H9 (cell line): ENCODE measurements around the gene ABHD16A. TPM values are rescaled to one million over a fixed set of nuclear protein-coding genes. Genes with fewer than 3 reads are reported as not detected.

Source experiments
- DNase-seq: peaks from one replicate; pipeline ENCODE4 v3.0.0-alpha.2; 2017
- H2AFZ ChIP-seq: one replicate; pipeline ENCODE4 v1.6.1; 2013; ENCODE audit warnings: mild to moderate bottlenecking, low read length, control low read depth, moderate library complexity
- H2AK5ac ChIP-seq: 2 replicates; pipeline ENCODE4 v1.6.1; 2013; ENCODE audit warnings: low read length, control low read depth, mixed read lengths; ENCODE audit not compliant: insufficient read length
- H2BK120ac ChIP-seq: one replicate; pipeline ENCODE4 v1.6.1; 2013; ENCODE audit warnings: low read depth, mild to moderate bottlenecking, low read length, control low read depth, inconsistent platforms; ENCODE audit not compliant: poor library complexity, severe bottlenecking
- H2BK12ac ChIP-seq: 2 replicates; pipeline ENCODE4 v1.6.1; 2013; ENCODE audit warnings: low read length, control low read depth, mixed read lengths, low read depth; ENCODE audit not compliant: insufficient read length
- H2BK15ac ChIP-seq: 2 replicates; pipeline ENCODE4 v1.6.1; 2013; ENCODE audit warnings: low read depth, low read length, control low read depth
- H2BK20ac ChIP-seq: one replicate; pipeline ENCODE4 v1.6.1; 2013; ENCODE audit warnings: low read depth, mild to moderate bottlenecking, low read length, control low read depth, inconsistent platforms; ENCODE audit not compliant: poor library complexity, severe bottlenecking
- H2BK5ac ChIP-seq: 2 replicates; pipeline ENCODE4 v1.6.1; 2013; ENCODE audit warnings: low read length, control low read depth, mixed read lengths; ENCODE audit not compliant: insufficient read length
- H3K14ac ChIP-seq: 2 replicates; pipeline ENCODE4 v1.6.1; 2013; ENCODE audit warnings: low read length, control low read depth; ENCODE audit not compliant: insufficient read depth
- H3K18ac ChIP-seq: 2 replicates; pipeline ENCODE4 v1.6.1; 2013; ENCODE audit warnings: low read depth, mild to moderate bottlenecking, mixed read lengths, low read length, control low read depth; ENCODE audit not compliant: insufficient read length
- H3K23ac ChIP-seq: 2 replicates; pipeline ENCODE4 v1.6.1; 2013; ENCODE audit warnings: low read length, control low read depth, mixed read lengths, low read depth; ENCODE audit not compliant: insufficient read length
- H3K23me2 ChIP-seq: 2 replicates; pipeline ENCODE4 v1.6.1; 2013; ENCODE audit warnings: low read depth, mild to moderate bottlenecking, mixed read lengths, low read length, control low read depth; ENCODE audit not compliant: insufficient read length, poor library complexity, severe bottlenecking
- H3K27ac ChIP-seq: 2 replicates; pipeline ENCODE4 v1.5.1; 2013; ENCODE audit warnings: low read length, control low read depth, mixed read lengths, low read depth; ENCODE audit not compliant: insufficient read length
- H3K27me3 ChIP-seq: 2 replicates; pipeline ENCODE4 v1.6.1; 2013; ENCODE audit warnings: low read length, control low read depth, inconsistent platforms; ENCODE audit not compliant: insufficient read depth
- H3K4ac ChIP-seq: 2 replicates; pipeline ENCODE4 v1.6.1; 2013; ENCODE audit warnings: low read depth, mild to moderate bottlenecking, control low read depth, inconsistent platforms, low read length, moderate library complexity
- H3K4me1 ChIP-seq: 2 replicates; pipeline ENCODE4 v1.6.1; 2013; ENCODE audit warnings: low read length, control low read depth, inconsistent platforms; ENCODE audit not compliant: insufficient read depth
- H3K4me2 ChIP-seq: 2 replicates; pipeline ENCODE4 v1.6.1; 2013; ENCODE audit warnings: low read length, control low read depth, mixed read lengths; ENCODE audit not compliant: insufficient read length, insufficient read depth
- H3K56ac ChIP-seq: 2 replicates; pipeline ENCODE4 v1.6.1; 2013; ENCODE audit warnings: low read depth, mild to moderate bottlenecking, mixed read lengths, low read length, control low read depth; ENCODE audit not compliant: insufficient read length
- H3K79me1 ChIP-seq: 2 replicates; pipeline ENCODE4 v1.6.1; 2013; ENCODE audit warnings: low read depth, mild to moderate bottlenecking, moderate library complexity, low read length, control low read depth, inconsistent platforms; ENCODE audit not compliant: insufficient read depth, poor library complexity, severe bottlenecking
- H3K79me2 ChIP-seq: 2 replicates; pipeline ENCODE4 v1.6.1; 2013; ENCODE audit warnings: low read length, control low read depth, inconsistent platforms; ENCODE audit not compliant: insufficient read depth
- H3K9ac ChIP-seq: 2 replicates; pipeline ENCODE4 v1.6.1; 2013; ENCODE audit warnings: low read length, control low read depth, mixed read lengths; ENCODE audit not compliant: insufficient read length; ENCODE audit errors: extremely low read depth
- H3K9me3 ChIP-seq: one replicate; pipeline ENCODE4 v1.6.1; 2013; ENCODE audit warnings: low read depth, low read length, inconsistent platforms; ENCODE audit not compliant: control insufficient read depth
- H3T11ph ChIP-seq: one replicate; pipeline ENCODE4 v1.6.1; 2013; ENCODE audit warnings: mild to moderate bottlenecking, low read length, control low read depth, inconsistent platforms
- H4K20me1 ChIP-seq: one replicate; pipeline ENCODE4 v1.6.1; 2013; ENCODE audit not compliant: control insufficient read depth, insufficient read length, insufficient read depth
- H4K5ac ChIP-seq: 2 replicates; pipeline ENCODE4 v1.6.1; 2013; ENCODE audit warnings: low read depth, mild to moderate bottlenecking, mixed read lengths, low read length, control low read depth; ENCODE audit not compliant: insufficient read length
- H4K8ac ChIP-seq: replicated peaks from 2 replicates; pipeline ENCODE4 v1.6.1; 2013; ENCODE audit warnings: low read length, control low read depth, mixed read lengths, low read depth; ENCODE audit not compliant: insufficient read length
- H4K91ac ChIP-seq: 2 replicates; pipeline ENCODE4 v1.6.1; 2013; ENCODE audit warnings: low read depth, mild to moderate bottlenecking, moderate library complexity, mixed read lengths, low read length, control low read depth; ENCODE audit not compliant: insufficient read length
- H3K27ac Mint-ChIP-seq, 3 experiments: 2 replicates in 2 of 3; 3 replicates in 1 of 3; pipeline ENCODE4 v1.8.0; 2020 to 2021; ENCODE audit warnings: mixed read lengths in 3 of 3, mild to moderate bottlenecking in 1 of 3, moderate library complexity in 1 of 3
- H3K27me3 Mint-ChIP-seq: 2 replicates; pipeline ENCODE4 v1.8.0; 2021; ENCODE audit warnings: low read depth, mild to moderate bottlenecking, moderate library complexity, mixed read lengths
- H3K36me3 Mint-ChIP-seq, 3 experiments: 2 replicates in 2 of 3; 3 replicates in 1 of 3; pipeline ENCODE4 v1.8.0; 2020 to 2021; ENCODE audit warnings: low read depth in 3 of 3, mixed read lengths in 3 of 3; ENCODE audit not compliant: insufficient read depth in 1 of 3
- H3K4me1 Mint-ChIP-seq, 2 experiments: 2 replicates each; pipeline ENCODE4 v1.8.0; 2020; ENCODE audit warnings: mixed read lengths in 2 of 2
- H3K4me3 Mint-ChIP-seq, 2 experiments: 2 replicates in 1 of 2; 3 replicates in 1 of 2; pipeline ENCODE4 v1.8.0; 2020 to 2021; ENCODE audit warnings: mild to moderate bottlenecking in 2 of 2, mixed read lengths in 2 of 2, moderate library complexity in 1 of 2
- H3K9me3 Mint-ChIP-seq, 2 experiments: 2 replicates in 1 of 2; 3 replicates in 1 of 2; pipeline ENCODE4 v1.8.0; 2020; ENCODE audit warnings: mild to moderate bottlenecking in 2 of 2, mixed read lengths in 2 of 2, moderate library complexity in 1 of 2
- CTCF ChIP-seq: fragments of 200-600 bp; sonication (generic); conservative IDR thresholded peaks from 3 replicates; pipeline ENCODE4 v1.8.0; 2021; ENCODE audit warnings: antibody characterized with exemption, mild to moderate bottlenecking
- WGBS: extraction: QIAGEN DNeasy Blood & Tissue Kit; methylation state at CpG from one replicate; pipeline ENCODE4 v1.1.7; 2013; ENCODE audit warnings: missing lambda C conversion rate, low lambda C conversion rate, mixed read lengths; ENCODE audit not compliant: insufficient read length; ENCODE audit errors: extremely low coverage; 5-methylcytosine and 5-hydroxymethylcytosine counted together
- total RNA-seq: library from RNA; stranded (reverse); gene quantifications from 2 replicates; pipeline ENCODE4 v1.2.1, GENCODE V29; 2021

ABHD16A gene
- total RNA-seq, 1 experiment from 2014 or later = 34.4 TPM

- no peak overlapping the region for H3K4ac ChIP-seq
- TF ChIP-seq CTCF = no peak
- WGBS = no CpG with 5 or more reads among the region's 6 CpGs
- H3K79me2 ChIP-seq = peaks cover 4% of the 10 kb centered on the region; the same call in 1 of the 2 replicates
- no peak overlapping the region for H2BK120ac ChIP-seq
- Mint-ChIP-seq H3K9me3 (no peaks in the 10 kb centered on the region), H3K36me3 (peaks cover 7 to 29% (median 24%) of the 10 kb centered on the region in 3 experiments; a peak in 6 of 7 replicates), H3K27ac (no peak overlapping the region; a peak in 2 of 7 replicates), H3K4me1 (peaks cover 19 to 29% of the 10 kb centered on the region in 2 experiments), H3K27me3 (no peaks in the 10 kb centered on the region; the same call in 1 of the 2 replicates), H3K4me3 (peak overlapping the region in 1 of 2 experiments; percentile 36; a peak in 2 of 5 replicates)
- peaks cover 9% of the 10 kb centered on the region for H3K79me1 ChIP-seq
- H4K91ac ChIP-seq = no peak overlapping the region
- H3K23ac ChIP-seq = no peak overlapping the region
- H3K27me3 ChIP-seq = no peaks in the 10 kb centered on the region
- no peak overlapping the region for H3T11ph ChIP-seq
- H3K23me2 ChIP-seq = peaks cover 11% of the 10 kb centered on the region
- H3K18ac ChIP-seq = no peak overlapping the region
- DNase-seq = no peak
- no peak overlapping the region for H2BK15ac ChIP-seq
- H3K9ac ChIP-seq = no peak overlapping the region
- no peak overlapping the region for H2BK20ac ChIP-seq
- H2AFZ ChIP-seq = no peak overlapping the region
- H2BK12ac ChIP-seq = no peak overlapping the region
- H3K56ac ChIP-seq = no peak overlapping the region
- no peak overlapping the region for H3K14ac ChIP-seq
- H4K20me1 ChIP-seq = no peaks in the 10 kb centered on the region
- no peak overlapping the region for H4K5ac ChIP-seq
- H3K4me1 ChIP-seq = no peaks in the 10 kb centered on the region
- no peaks in the 10 kb centered on the region for H3K9me3 ChIP-seq
- H3K4me2 ChIP-seq = no peak overlapping the region
- H4K8ac ChIP-seq = no peak overlapping the region
- H2AK5ac ChIP-seq = no peak overlapping the region
- no peak overlapping the region for H3K27ac ChIP-seq
- H2BK5ac ChIP-seq = no peak overlapping the region
These were observed 45.5 kb downstream of the ABHD16A start for GRCh38 chr6:31657406-31658157.
